Testis (tissue), 3 donors: ENCODE data around the gene ZSCAN2. TPM values are rescaled to one million over a fixed set of nuclear protein-coding genes. Genes with fewer than 3 reads are reported as not detected.

Experiments used
- DNase-seq: peaks from one replicate; pipeline ENCODE4 v3.0.0-alpha.2; 2019
- H3K27ac ChIP-seq, 2 donors: fragments of 200-600 bp; sonication (generic); one replicate each; pipeline ENCODE4 v1.5.1; 2019
- H3K27me3 ChIP-seq: fragments of 200-600 bp; sonication (generic); one replicate; pipeline ENCODE4 v1.5.1; 2019
- H3K36me3 ChIP-seq: fragments of 200-600 bp; sonication (generic); one replicate; pipeline ENCODE4 v1.5.1; 2017; ENCODE audit warnings: low read depth; ENCODE audit errors: missing control alignments
- H3K4me1 ChIP-seq: fragments of 200-600 bp; sonication (generic); one replicate; pipeline ENCODE4 v1.5.1; 2019
- H3K4me3 ChIP-seq, 2 donors: fragments of 200-600 bp; sonication (generic); one replicate each; pipeline ENCODE4 v1.5.1; 2017 to 2019
- H3K9me3 ChIP-seq: fragments of 200-600 bp; sonication (generic); one replicate; pipeline ENCODE4 v1.5.1; 2017
- CTCF ChIP-seq, 3 experiments: fragments of 450-650 bp in 2 of 3; fragments of 200-600 bp in 1 of 3; sonication (generic) in 1 of 3; IDR thresholded peaks; one replicate each; pipeline ENCODE4 v1.5.1; 2016 to 2019; ENCODE audit warnings: antibody characterized with exemption in 3 of 3, mild to moderate bottlenecking in 2 of 3, moderate library complexity in 1 of 3
- POLR2A ChIP-seq: fragments of 450-650 bp; IDR thresholded peaks from one replicate; pipeline ENCODE4 v1.6.1; 2017; ENCODE audit warnings: antibody characterized with exemption, mild to moderate bottlenecking, moderate library complexity
- WGBS, 2 donors: methylation state at CpG; one replicate each; pipeline ENCODE4 v1.1.5; 2018; 5-methylcytosine and 5-hydroxymethylcytosine counted together
- intact Hi-C: fragments of 100-400 bp; cut with DNase I; formaldehyde crosslinking; loops from one replicate; pipeline ENCODE4 v1.15.1; 2023; ENCODE audit warnings: low total_unique reads
- polyA plus RNA-seq: library from polyadenylated mRNA; stranded (reverse); fragments of 350-450 nt; fragmentation: Illumina TruSeq; extraction: RNeasy Lipid Tissue Mini Kit (QIAGEN cat#74804); gene quantifications from one replicate; pipeline ENCODE4 v1.2.3, GENCODE V29; 2014; ENCODE audit warnings: low read depth, low replicate concordance; ENCODE audit not compliant: insufficient read depth
- total RNA-seq, 2 donors: library from RNA; depleted of rRNA; stranded (reverse); fragments of >200 nt; gene quantifications; one replicate each; pipeline ENCODE4 v1.2.3, GENCODE V29; 2016

Gene ZSCAN2
- total and polyA plus RNA-seq, 3 donors from 2014 or later = 15.3 to 18.6 (median 16.1) TPM

- no peak overlapping the region for H3K27ac ChIP-seq
- H3K36me3 ChIP-seq = no peaks in the 10 kb centered on the region
- WGBS, 2 donors = 86 to 91% methylated on average over 3 of the region's 3 CpGs
- no peaks in the 10 kb centered on the region for H3K4me1 ChIP-seq
- H3K9me3 ChIP-seq = no peaks in the 10 kb centered on the region
- intact Hi-C loops = no loop called here
- H3K4me3 ChIP-seq = no peak overlapping the region
- TF ChIP-seq POLR2A = no peak
- TF ChIP-seq CTCF (IDR thresholded peaks at IDR 0.05) = no peak
- H3K27me3 ChIP-seq = no peaks in the 10 kb centered on the region
- DNase-seq = no peak
Measured at GRCh38 chr15:84616235-84616634, 15.4 kb downstream of the ZSCAN2 start.

- Histone ChIP-seq H3K4me3 (no peak overlapping the region), H3K27ac (no peak overlapping the region), H3K36me3 (no peaks in the 10 kb centered on the region), H3K4me1 (peaks cover 5% of the 10 kb centered on the region), H3K9me3 (no peaks in the 10 kb centered on the region), H3K27me3 (no peaks in the 10 kb centered on the region)
- intact Hi-C loops = no loop called here
- no peak for DNase-seq
- TF ChIP-seq CTCF (IDR thresholded peaks at IDR 0.05) (no peak), POLR2A (no peak)
- 95 to 98% methylated on average over 8 of the region's 8 CpGs for WGBS, 2 donors
Measured at GRCh38 chr15:84620626-84621025, 19.8 kb downstream of the ZSCAN2 start.

GRCh38 chr15:84621358-84621979 is 20.7 kb downstream of the ZSCAN2 start:
- intact Hi-C loops = no loop called here
- WGBS, 2 donors = 89 to 94% methylated on average over 13 to 17 of the region's 17 CpGs
- H3K36me3 ChIP-seq = no peaks in the 10 kb centered on the region
- no peak overlapping the region for H3K4me3 ChIP-seq
- TF ChIP-seq CTCF (IDR thresholded peaks at IDR 0.05) (no peak), POLR2A (no peak)
- DNase-seq = no peak
- no peaks in the 10 kb centered on the region for H3K27me3 ChIP-seq
- H3K4me1 ChIP-seq = peaks cover 5% of the 10 kb centered on the region
- no peaks in the 10 kb centered on the region for H3K9me3 ChIP-seq
- H3K27ac ChIP-seq = no peak overlapping the region

GRCh38 chr15:84624359-84624758 is 23.6 kb downstream of the ZSCAN2 start:
- Histone ChIP-seq H3K4me1 (peaks cover 9% of the 10 kb centered on the region), H3K27ac (no peak overlapping the region), H3K27me3 (no peaks in the 10 kb centered on the region), H3K9me3 (no peaks in the 10 kb centered on the region), H3K36me3 (no peaks in the 10 kb centered on the region), H3K4me3 (no peak overlapping the region)
- intact Hi-C loops = no loop called here
- no peak for TF ChIP-seq CTCF (IDR thresholded peaks at IDR 0.05)
- no peak for TF ChIP-seq POLR2A
- DNase-seq = no peak
- 82 to 92% methylated on average over 6 to 7 of the region's 7 CpGs for WGBS, 2 donors

- no peak overlapping the region for H3K4me3 ChIP-seq
- no peaks in the 10 kb centered on the region for H3K27me3 ChIP-seq
- WGBS, 2 donors = 61 to 79% methylated on average over 2 of the region's 2 CpGs
- no peak overlapping the region for H3K27ac ChIP-seq
- no peaks in the 10 kb centered on the region for H3K9me3 ChIP-seq
- intact Hi-C loops = no loop called here
- no peak for TF ChIP-seq CTCF (IDR thresholded peaks at IDR 0.05)
- no peaks in the 10 kb centered on the region for H3K36me3 ChIP-seq
- H3K4me1 ChIP-seq = peaks cover 9% of the 10 kb centered on the region
- DNase-seq = no peak
Measured at GRCh38 chr15:84625123-84625522, 24.3 kb downstream of the ZSCAN2 start.
